NCI-H2107 (cell line): ENCODE data around the gene PILRA.
"Not testable (repeated sequence)": the region's sequence is repeated elsewhere in the genome, so short reads cannot be mapped to it uniquely, and the experiment has no call there.

ENCODE experiments used
- DNase-seq: peaks from one replicate; lab custom pipeline; 2025; lab: John Stamatoyannopoulos, UW

PILRA gene

GRCh38 chr7:100373261-100373831 is at the start of gene PILRA:
TSS of gene PILRA (plus strand) at chr7:100373487. CDS start at chr7:100373657, 170 bp downstream.
- no peak for DNase-seq

GRCh38 chr7:100324194-100324593 is 49.1 kb upstream of the PILRA start:
- not testable (repeated sequence) for DNase-seq

- DNase-seq = not testable (repeated sequence)
Observed at GRCh38 chr7:100325671-100326070, 47.6 kb upstream of the PILRA start.

- DNase-seq = not testable (repeated sequence)
Observed at GRCh38 chr7:100326914-100327313, 46.4 kb upstream of the PILRA start.

GRCh38 chr7:100335566-100336466 is 37.5 kb upstream of the PILRA start:
- DNase-seq = peak; percentile 63

- DNase-seq = not testable (repeated sequence)
Observed at GRCh38 chr7:100338083-100338696, 35.1 kb upstream of the PILRA start.

GRCh38 chr7:100341286-100341685 is 32.0 kb upstream of the PILRA start:
- not testable (repeated sequence) for DNase-seq

- no peak for DNase-seq
Observed at GRCh38 chr7:100342765-100343164, 30.5 kb upstream of the PILRA start.

GRCh38 chr7:100344124-100344559 is 29.1 kb upstream of the PILRA start:
- not testable (repeated sequence) for DNase-seq

GRCh38 chr7:100344560-100345287 is 28.6 kb upstream of the PILRA start:
- not testable (repeated sequence) for DNase-seq

- not testable (repeated sequence) for DNase-seq
Observed at GRCh38 chr7:100345288-100345672, 28.0 kb upstream of the PILRA start.

- DNase-seq = no peak
Observed at GRCh38 chr7:100346921-100347320, 26.4 kb upstream of the PILRA start.

- DNase-seq = no peak
Observed at GRCh38 chr7:100348805-100349204, 24.5 kb upstream of the PILRA start.

GRCh38 chr7:100349757-100350156 is 23.5 kb upstream of the PILRA start:
- DNase-seq = no peak

- no peak for DNase-seq
Observed at GRCh38 chr7:100351657-100352058, 21.6 kb upstream of the PILRA start.

- DNase-seq = not testable (repeated sequence)
Observed at GRCh38 chr7:100352230-100352781, 21.0 kb upstream of the PILRA start.

- no peak for DNase-seq
Observed at GRCh38 chr7:100352984-100353684, 20.2 kb upstream of the PILRA start.

- no peak for DNase-seq
Observed at GRCh38 chr7:100353685-100354330, 19.5 kb upstream of the PILRA start.

- DNase-seq = no peak
Observed at GRCh38 chr7:100356416-100357068, 16.7 kb upstream of the PILRA start.

GRCh38 chr7:100357131-100357561 is 16.1 kb upstream of the PILRA start:
- DNase-seq = no peak
